ENCODE data around the gene ZNF593OS.

ZNF593OS gene

GRCh38 chr1:26158908-26159742 lies 12.5 kb downstream of the ZNF593OS start, which contains the start of gene FAM110D:
Gene FAM110D, plus strand, starts transcription at chr1:26159079. Its CDS starts 2,213 bp downstream, at chr1:26161292.
- Histone ChIP-seq H3K4me3 (ENCODE audit: severe bottlenecking) (no peak within 1 kb of the TSS), H3K27me3 (ENCODE audit: insufficient read depth, poor library complexity, severe bottlenecking) (peaks cover 5% of the 10 kb centered on the region), H3K4me1 (ENCODE audit: insufficient read depth, poor library complexity, severe bottlenecking) (peaks cover 5% of the 10 kb centered on the region), H3K9me3 (ENCODE audit: severe bottlenecking) (no peaks in the 10 kb centered on the region), H3K36me3 (ENCODE audit: low read depth) (no peaks in the 10 kb centered on the region), H3K27ac (ENCODE audit: poor library complexity, severe bottlenecking) (no peak within 1 kb of the TSS)
- no peak for TF ChIP-seq CTCF (IDR thresholded peaks at IDR 0.05; ENCODE audit: poor library complexity, severe bottlenecking)
- ATAC-seq (ENCODE audit: low read depth) (no peak), DNase-seq (ENCODE audit: low spot score) (no peak)

DNA sequence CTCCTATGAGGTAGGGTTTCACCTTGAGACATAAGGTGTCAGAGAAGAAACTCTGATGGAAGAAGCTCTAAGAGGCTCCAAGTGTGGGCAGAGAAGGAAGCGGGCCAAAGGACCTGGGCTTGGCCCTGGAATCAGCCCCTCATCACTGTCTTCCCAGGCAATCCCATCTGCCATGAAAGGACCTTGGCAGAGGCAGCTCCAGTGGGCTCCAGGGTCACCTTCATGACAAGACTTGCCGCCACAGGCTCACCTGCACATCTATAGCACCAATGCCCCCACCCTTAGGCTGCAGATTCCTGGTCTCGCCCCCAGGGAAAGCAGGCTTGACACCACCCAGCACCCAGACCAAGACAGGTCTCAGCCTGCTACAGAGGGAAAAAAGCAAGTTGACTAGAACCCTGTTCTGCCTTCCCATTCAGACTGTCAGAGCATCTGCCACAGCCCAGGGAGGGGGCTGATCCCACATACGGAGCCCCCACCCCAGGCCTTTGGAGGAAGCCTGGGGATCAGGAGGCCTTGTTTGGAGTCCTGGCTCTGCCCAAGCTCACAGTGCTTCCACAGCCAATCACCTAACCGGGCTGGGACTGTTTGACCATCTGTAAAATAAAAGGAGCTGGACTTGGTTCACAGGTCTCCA lies 13.2 kb downstream of the ZNF593OS start:
- no peaks in the 10 kb centered on the region for H3K9me3 ChIP-seq (ENCODE audit: severe bottlenecking)
- peaks cover 5% of the 10 kb centered on the region for H3K27me3 ChIP-seq (ENCODE audit: insufficient read depth, poor library complexity, severe bottlenecking)
- no peak overlapping the region for H3K4me3 ChIP-seq (ENCODE audit: severe bottlenecking)
- TF ChIP-seq CTCF (IDR thresholded peaks at IDR 0.05; ENCODE audit: poor library complexity, severe bottlenecking) = no peak
- H3K4me1 ChIP-seq (ENCODE audit: insufficient read depth, poor library complexity, severe bottlenecking) = peaks cover 5% of the 10 kb centered on the region
- ATAC-seq (ENCODE audit: low read depth) (no peak), DNase-seq (ENCODE audit: low spot score) (no peak)
- H3K27ac ChIP-seq (ENCODE audit: poor library complexity, severe bottlenecking) = no peak overlapping the region
- no peaks in the 10 kb centered on the region for H3K36me3 ChIP-seq (ENCODE audit: low read depth)

GRCh38 chr1:26156285-26157038 lies 15.2 kb downstream of the ZNF593OS start:
- Histone ChIP-seq H3K4me3 (ENCODE audit: severe bottlenecking) (no peak overlapping the region), H3K4me1 (ENCODE audit: insufficient read depth, poor library complexity, severe bottlenecking) (peaks cover 5% of the 10 kb centered on the region), H3K27ac (ENCODE audit: poor library complexity, severe bottlenecking) (no peak overlapping the region), H3K27me3 (ENCODE audit: insufficient read depth, poor library complexity, severe bottlenecking) (no peaks in the 10 kb centered on the region), H3K36me3 (ENCODE audit: low read depth) (no peaks in the 10 kb centered on the region), H3K9me3 (ENCODE audit: severe bottlenecking) (no peaks in the 10 kb centered on the region)
- ATAC-seq (ENCODE audit: low read depth) = peak; percentile 29; the same call in 2 of the 3 replicates
- TF ChIP-seq CTCF (IDR thresholded peaks at IDR 0.05; ENCODE audit: poor library complexity, severe bottlenecking) = no peak
- DNase-seq (ENCODE audit: low spot score) = no peak

GRCh38 chr1:26155370-26156284 lies 16.0 kb downstream of the ZNF593OS start:
- no peaks in the 10 kb centered on the region for H3K27me3 ChIP-seq (ENCODE audit: insufficient read depth, poor library complexity, severe bottlenecking)
- no peak for TF ChIP-seq CTCF (IDR thresholded peaks at IDR 0.05; ENCODE audit: poor library complexity, severe bottlenecking)
- no peaks in the 10 kb centered on the region for H3K9me3 ChIP-seq (ENCODE audit: severe bottlenecking)
- H3K4me1 ChIP-seq (ENCODE audit: insufficient read depth, poor library complexity, severe bottlenecking) = peaks cover 5% of the 10 kb centered on the region
- H3K27ac ChIP-seq (ENCODE audit: poor library complexity, severe bottlenecking) = no peak overlapping the region
- ATAC-seq (ENCODE audit: low read depth) = no peak
- no peaks in the 10 kb centered on the region for H3K36me3 ChIP-seq (ENCODE audit: low read depth)
- no peak overlapping the region for H3K4me3 ChIP-seq (ENCODE audit: severe bottlenecking)
- DNase-seq (ENCODE audit: low spot score) = no peak

Data from RWPE2 (cell line).